ENCODE measurements around the gene SNX27.

The SNX27 gene

DNA sequence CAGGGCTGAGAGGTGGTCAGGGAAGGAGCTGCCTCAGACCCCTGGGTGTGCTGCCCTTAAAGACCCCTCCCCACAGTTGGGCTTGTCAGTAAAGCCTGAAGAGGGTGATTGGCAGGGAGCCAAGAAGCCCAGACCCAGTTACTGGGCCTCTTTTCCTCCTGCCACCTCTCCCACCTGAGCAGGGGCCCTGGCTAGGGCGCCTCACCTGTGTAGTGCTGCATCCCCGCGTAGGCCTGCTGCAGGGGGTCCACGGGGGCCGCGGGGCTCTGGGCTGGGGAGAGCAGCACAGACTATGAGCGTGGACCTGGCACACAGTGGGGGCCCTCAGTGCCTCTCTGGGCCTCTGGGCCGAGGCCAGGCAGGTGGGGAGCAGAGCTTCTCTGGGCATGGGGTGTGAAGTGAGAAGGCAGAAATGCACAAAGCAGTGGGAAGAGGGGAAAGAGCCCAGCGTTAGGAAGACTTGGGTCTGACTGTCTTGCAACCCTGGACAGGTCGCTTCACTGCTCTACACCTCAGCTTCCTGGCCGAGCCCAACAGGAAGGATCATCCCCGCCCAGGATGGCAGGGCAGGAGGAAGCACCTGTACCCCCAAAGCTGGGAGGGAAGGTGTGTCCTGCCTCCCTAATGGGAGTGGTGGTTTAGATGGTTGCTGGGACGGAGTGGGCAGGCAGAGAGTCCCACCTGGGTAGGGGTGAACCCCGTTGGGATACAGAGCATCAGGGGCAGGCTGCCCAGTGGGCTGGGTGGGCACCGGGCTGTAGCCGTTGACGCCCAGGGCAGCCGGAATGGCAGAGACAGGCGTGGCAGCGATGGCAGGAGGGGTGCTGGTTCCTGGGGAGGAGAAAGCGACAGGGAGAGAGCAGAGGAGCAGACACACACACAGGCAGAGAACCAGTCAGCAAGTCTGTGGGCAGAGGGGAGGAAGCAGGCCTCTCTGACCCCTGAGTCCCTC is 94.9 kb downstream of the SNX27 start:
- no peak for DNase-seq (ENCODE audit: low spot score)

DNA sequence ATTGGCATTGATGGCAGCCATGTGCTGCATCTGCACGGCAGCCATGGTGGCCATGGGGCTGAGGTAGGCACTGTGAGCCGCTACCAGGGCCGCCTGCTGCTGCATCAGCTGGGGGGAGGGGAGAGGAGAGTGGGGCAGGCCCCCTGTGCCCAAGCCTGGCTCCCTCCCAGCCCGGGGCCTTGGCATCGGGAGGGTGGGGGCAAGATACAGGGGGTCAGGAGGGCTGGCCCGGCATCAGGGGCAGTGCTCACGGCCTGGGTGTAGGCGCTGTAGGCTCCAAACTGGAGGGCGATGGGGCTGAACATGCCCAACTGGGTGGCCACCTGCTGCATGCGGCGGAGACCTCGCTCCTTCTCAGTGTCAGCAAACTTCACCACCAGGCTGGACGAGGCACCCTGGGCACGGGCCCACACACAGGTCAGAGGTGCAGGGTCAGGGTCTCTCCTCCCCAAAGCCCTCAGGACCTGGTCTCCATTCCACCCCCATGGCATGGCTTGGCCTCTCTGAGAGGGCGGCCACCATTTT is 95.8 kb downstream of the SNX27 start:
- DNase-seq (ENCODE audit: low spot score): no peak

GRCh38 chr1:151708891-151709290 is 97.0 kb downstream of the SNX27 start:
- DNase-seq (ENCODE audit: low spot score): no peak

- DNase-seq (ENCODE audit: low spot score): no peak
Observed at GRCh38 chr1:151710187-151710840, 98.5 kb downstream of the SNX27 start.

DNA sequence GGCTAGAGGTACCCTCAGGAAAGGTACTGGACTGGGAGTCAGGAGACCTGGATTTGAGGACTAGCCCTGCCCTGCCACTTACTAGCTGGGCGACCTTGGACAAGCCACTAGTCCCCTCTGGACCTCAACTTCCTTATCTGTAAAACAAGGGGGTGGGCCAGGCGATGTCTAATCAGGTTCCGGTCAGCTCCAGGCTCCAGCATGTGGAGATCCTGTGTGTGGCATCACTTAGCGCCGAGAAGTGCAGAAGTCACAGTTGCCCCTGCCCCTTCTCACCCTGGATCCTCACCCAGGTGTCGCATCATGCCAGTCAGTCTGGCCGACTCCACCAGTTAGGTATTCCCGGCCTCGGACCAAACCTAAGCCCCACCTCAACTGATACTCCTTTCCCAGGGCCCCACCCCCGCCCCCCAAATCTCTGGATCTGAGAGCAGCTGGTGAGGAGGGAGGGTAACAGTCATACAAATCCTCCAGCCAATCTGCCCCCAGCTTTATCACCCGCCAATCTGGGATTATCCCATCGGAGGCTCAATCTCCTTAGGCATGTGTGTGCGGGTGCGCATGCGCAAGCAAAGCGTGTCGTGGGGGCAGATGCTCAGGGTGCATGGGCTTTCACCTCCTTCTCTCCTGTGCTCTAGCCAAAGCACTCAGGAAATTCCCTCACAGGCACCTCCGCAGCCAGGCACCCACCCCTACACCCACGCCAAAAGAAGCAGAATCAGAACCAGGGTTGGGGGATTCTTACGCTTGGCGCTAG is 99.4 kb downstream of the SNX27 start:
- DNase-seq (ENCODE audit: low spot score): peak; percentile 94

GRCh38 chr1:151711951-151712350 is 100.1 kb downstream of the SNX27 start:
- no peak for DNase-seq (ENCODE audit: low spot score)

- DNase-seq (ENCODE audit: low spot score): no peak
Observed at GRCh38 chr1:151713044-151713443, 101.2 kb downstream of the SNX27 start.

DNA sequence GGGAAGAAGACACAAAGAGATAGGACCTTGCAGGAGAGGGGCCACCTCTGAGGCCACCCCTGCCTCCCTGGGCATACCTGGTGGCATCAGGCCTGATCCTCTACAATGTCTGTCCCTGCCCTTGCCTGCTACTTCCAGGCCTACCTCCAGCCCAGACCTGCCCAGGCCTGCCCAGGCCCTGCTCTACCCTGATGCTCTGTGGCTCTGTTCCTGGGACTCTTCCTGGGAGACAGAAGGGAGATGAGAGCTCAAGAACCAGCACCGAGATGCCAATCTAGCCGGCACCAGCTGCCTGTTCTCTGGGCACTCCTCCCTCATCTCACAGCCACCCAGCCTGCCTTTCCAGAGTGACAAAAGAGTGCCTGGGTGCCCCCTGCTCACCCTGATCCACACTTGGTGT is 102.0 kb downstream of the SNX27 start:
- DNase-seq (ENCODE audit: low spot score): no peak

DNA sequence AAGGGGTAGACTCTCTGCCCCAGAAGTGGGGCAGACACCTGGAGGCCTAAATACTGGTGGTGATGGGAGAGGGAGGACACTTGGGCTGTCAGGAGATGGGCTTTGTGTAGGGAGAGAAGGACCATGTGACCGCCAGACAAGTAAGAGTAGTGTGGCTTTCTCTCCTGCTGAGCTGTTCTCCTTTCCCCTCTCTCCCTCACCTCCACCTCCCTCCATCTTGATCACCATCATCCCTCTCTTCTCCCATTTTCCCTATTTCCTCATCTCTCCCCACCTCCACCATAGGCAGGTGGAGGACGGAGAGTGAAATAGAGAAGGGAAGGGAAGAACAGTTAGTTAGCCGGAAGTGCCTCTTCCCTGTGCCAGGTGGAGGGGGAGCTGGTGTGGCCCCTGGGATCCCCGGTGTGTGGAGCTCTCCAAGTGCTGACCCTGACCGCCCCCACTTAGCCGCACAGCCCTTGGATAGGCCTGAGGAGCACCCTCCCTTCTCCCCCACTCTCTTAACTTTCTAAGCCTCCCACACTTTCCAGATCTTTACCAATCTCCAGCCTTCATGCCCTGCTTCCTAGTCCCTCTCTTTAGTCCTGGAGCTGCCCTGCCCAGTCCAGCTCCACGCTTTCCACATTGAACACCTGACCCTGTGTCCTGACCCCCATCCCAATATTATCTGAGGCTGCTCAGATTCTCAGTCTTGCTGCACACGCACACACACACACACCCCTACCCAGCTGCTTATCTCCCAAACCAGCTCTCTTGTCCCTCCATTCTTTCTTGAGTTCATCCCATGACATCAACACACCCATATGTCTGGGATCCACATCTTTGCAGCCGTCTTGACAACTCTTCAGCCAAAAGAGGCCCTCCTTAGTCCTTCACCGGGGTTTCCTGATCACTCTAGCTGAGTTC is 103.2 kb downstream of the SNX27 start:
- no peak for DNase-seq (ENCODE audit: low spot score)

DNA sequence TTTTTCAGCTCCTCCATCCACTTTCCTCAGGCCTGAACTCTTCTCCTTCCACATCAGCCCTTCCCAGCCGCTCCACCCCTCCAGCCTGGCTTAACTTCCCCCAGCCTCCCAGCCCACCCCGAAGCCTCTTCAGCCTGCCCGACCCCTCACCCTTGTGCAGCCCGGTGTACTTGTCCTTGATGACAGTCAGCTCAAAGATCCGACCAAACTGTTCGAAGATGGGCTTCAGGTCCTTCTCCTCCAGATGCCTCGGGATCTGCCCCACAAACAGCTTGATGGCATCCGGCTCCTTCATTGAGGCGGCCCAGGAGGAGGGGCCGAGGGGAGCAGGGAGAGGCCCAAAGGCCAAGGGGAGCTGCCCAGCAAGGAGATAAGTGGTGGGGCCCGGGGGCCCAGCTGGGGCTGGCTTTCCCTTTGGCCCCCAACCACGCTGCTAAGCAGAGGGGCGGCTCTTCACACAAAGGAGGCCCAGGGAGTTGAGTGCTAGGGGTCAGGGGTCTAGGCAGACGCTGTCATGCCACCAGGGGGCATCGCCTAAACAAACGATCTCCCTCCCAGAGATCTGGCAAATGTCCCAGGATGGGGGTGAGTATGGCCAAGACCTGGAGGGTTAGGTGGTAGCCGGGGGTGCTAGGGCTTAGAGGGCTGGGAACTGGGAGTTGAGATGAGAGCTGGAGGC is 104.0 kb downstream of the SNX27 start:
- DNase-seq (ENCODE audit: low spot score): peak; percentile 82

DNA sequence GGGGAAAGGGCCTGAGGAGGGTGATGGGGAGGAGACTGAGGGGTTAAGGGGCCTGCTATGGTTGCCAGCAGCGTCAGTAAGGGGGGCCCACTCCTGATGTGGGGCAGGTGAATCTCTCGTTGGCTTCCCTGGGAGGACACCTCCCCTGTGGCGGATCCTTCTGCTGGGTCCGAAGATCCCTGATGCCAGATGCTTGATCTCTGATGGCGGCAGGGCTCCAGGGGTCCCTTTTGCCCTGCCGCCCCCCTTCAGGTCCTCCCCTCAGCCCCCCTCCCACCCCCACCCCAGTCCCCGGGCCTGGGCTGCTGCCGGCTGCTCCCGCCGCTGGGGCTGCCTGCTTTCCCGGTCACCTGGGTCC is 104.5 kb downstream of the SNX27 start:
- DNase-seq (ENCODE audit: low spot score): peak; percentile 54

DNA sequence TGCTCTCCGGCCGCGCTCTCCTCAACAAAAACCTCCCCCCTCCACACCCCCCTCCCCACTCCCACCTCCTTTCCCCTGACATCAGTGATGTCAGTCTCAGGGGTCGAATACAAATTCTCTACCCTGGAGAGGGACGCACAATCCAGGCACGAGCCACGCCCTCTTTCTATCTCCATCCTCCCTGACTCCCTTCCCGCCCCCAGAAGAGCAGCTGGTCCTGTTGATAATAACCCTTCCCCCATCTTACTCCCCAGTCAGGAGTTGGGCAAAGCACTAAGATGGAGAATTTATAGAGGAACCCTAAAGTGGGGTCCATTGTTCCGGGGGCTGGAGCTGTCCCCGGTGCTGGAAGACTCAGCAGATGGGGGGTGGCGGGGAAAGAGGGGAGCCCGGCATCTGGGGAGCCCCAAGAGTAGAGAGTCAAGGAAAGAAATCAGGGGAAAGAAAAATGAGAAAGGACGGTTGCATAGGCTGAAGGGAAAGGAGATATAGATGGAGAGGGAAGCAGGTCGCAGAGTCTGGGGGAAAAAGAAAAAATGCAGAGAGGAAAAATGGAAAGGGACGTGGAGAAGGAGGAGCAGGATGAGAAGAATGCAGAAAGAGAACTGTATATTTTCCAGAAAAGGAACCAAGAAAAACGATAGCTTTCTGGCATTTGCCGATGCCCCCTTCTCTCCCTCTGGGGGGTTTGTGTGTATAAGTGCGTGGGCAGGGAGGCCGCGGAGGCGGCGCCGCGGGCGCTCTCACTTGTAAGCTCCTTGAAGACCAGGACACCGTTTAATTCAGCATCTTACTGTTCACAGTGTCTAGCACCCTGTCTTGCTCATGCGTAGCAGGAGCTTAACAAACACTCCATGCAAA is 105.2 kb downstream of the SNX27 start, which contains the start of gene CELF3:
Gene CELF3 (minus strand): TSS at position 33 of the 861 bp plus-strand sequence. CDS start 783 bp downstream, outside the sequence.
- DNase-seq (ENCODE audit: low spot score): peak; percentile 93

DNA sequence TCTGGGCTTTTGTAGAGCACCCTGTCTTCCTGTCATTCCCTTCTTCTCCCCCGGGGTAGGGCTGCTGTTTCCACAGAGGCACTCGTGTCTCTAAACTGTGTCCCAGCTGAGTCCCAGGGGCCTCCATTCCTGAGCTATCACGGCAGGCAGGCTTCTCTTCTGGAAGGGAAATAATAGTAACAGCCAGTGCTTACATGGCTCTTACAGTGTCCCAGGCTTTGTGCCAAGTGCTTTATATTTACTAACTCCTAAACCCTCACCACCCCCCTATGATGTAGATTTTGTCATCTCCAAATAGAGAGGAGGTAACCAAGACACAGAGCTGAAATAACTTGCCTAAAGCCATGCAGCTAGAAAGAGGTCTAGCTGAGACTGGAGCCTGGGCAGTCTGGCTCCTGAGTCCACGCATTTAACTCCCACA is 106.2 kb downstream of the SNX27 start:
- DNase-seq (ENCODE audit: low spot score): no peak

DNA sequence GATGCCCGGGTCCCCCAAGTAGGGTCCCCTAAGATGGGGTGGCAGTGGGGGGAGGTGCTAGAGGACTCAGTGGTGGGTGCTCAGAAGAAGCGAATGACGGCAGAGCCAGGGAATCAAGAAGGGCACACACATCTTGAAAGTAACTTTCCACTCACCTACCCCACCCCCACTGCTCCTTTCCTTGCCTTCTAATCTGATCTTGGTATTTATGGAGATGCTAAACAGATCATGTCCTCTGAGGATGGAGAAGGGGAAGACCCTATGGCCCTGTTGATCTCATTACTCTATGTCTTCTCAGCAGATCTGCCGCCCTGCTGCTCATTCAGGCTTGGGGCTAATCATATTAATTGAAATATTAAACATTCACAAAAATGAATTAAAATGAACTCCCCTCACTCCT is 106.8 kb downstream of the SNX27 start:
- DNase-seq (ENCODE audit: low spot score): no peak

DNA sequence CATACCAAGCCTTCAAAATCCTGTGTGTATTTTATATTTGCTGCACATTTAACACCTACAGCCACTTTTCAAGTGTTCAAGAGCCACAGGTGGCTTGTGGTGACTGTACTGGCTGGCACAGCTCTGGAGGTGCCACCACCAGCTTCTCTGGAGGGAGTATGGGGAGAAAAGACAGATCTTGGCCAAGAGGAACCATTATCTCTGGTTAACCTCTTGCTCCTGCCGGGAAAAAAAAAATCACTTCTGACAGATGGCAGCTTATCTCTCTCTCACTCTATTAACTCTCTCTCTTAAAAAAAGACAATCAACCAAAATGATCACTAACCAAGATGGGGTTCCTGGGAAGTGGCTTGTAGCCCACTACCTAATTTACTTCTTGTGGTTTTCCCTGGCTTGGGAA is 108.3 kb downstream of the SNX27 start:
- no peak for DNase-seq (ENCODE audit: low spot score)

- DNase-seq (ENCODE audit: low spot score): no peak
Observed at GRCh38 chr1:151720554-151720953, 108.7 kb downstream of the SNX27 start.

- DNase-seq (ENCODE audit: low spot score): no peak
Observed at GRCh38 chr1:151720974-151721787, 109.3 kb downstream of the SNX27 start, which contains the start of gene RIIAD1. Gene RIIAD1, plus strand, starts transcription at chr1:151721522. Its CDS starts 15 bp downstream, at chr1:151721537.

GRCh38 chr1:151721788-151722510 is 110.1 kb downstream of the SNX27 start:
- no peak for DNase-seq (ENCODE audit: low spot score)
